Smooth muscle cell of the pulmonary artery (primary cell): ENCODE measurements around the gene AVPI1. TPM values are rescaled to one million over a fixed set of nuclear protein-coding genes. Genes with fewer than 3 reads are reported as not detected.

Experiments used
- total RNA-seq: library from RNA; depleted of rRNA; stranded (reverse); fragments of >200 nt; gene quantifications from 2 replicates; pipeline ENCODE4 v1.2.3, GENCODE V29; 2014

Gene AVPI1
- 18.1 and 19.8 TPM in 2 replicates for total RNA-seq

GRCh38 chr10:97686962-97687784, at the start of gene AVPI1:
Gene AVPI1 (minus strand): TSS chr10:97687241. CDS start chr10:97679905, 7,336 bp downstream.

GRCh38 chr10:97713339-97713825, 26.3 kb upstream of the AVPI1 start, which contains the start of gene MARVELD1:
Gene MARVELD1 (plus strand): TSS chr10:97713730. CDS start chr10:97713877, 147 bp downstream.

GRCh38 chr10:97640174-97640867, 46.7 kb downstream of the AVPI1 start, which contains the start of gene PI4K2A:
Gene PI4K2A (plus strand): TSS chr10:97640671. CDS start chr10:97640743, 72 bp downstream.

GRCh38 chr10:97632949-97633884, 53.8 kb downstream of the AVPI1 start, which contains the start of gene MORN4:
Gene MORN4 (minus strand): TSS chr10:97633500. CDS start chr10:97619653, 13,847 bp downstream.

Other genes starting within 250 kb of the AVPI1 start
- 22.7 and 25.4 TPM in 2 replicates for gene EXOSC1, start 241.2 kb downstream of the AVPI1 start, total RNA-seq
- 42.0 and 42.9 TPM in 2 replicates for gene ZDHHC16, start 241.1 kb downstream of the AVPI1 start, total RNA-seq
- 54.8 and 63.9 TPM in 2 replicates for gene MMS19, start 188.8 kb downstream of the AVPI1 start, total RNA-seq
- 20.3 and 27.8 TPM in 2 replicates for gene UBTD1, start 188.3 kb downstream of the AVPI1 start, total RNA-seq
- gene ANKRD2, start 114.5 kb downstream of the AVPI1 start, total RNA-seq: 0.33 and 1.1 TPM in 2 replicates
- gene HOGA1, start 102.9 kb downstream of the AVPI1 start, total RNA-seq: 0.43 and 1.4 TPM in 2 replicates
- gene C10orf62, start 97.5 kb downstream of the AVPI1 start, total RNA-seq: 0.13 TPM in 1 of 2 replicates, not detected in the other
- gene MORN4, start 53.7 kb downstream of the AVPI1 start, total RNA-seq: 6.9 and 11.3 TPM in 2 replicates
- gene PI4K2A, start 46.6 kb downstream of the AVPI1 start, total RNA-seq: 21.6 and 24.0 TPM in 2 replicates
- gene MARVELD1, start 26.5 kb upstream of the AVPI1 start, total RNA-seq: 46.2 and 47.6 TPM in 2 replicates
- gene ZFYVE27, start 49.9 kb upstream of the AVPI1 start, total RNA-seq: 24.2 and 31.7 TPM in 2 replicates
- gene SFRP5, start 84.8 kb upstream of the AVPI1 start, total RNA-seq: 0.36 TPM in 1 of 2 replicates, not detected in the other
- under 0.01 and 0.03 TPM in 2 replicates for gene GOLGA7B, start 162.6 kb upstream of the AVPI1 start, total RNA-seq